Metanephros (tissue), 1 donor: Measurements from ENCODE around the gene DAZL. TPM values are rescaled to one million over a fixed set of nuclear protein-coding genes. Genes with fewer than 3 reads are reported as not detected.

ENCODE experiments used
- total RNA-seq: library from RNA; depleted of rRNA; stranded (reverse); fragments of >200 nt; gene quantifications from one replicate; pipeline ENCODE4 v1.2.3, GENCODE V29; 2014

The DAZL gene, protein sequence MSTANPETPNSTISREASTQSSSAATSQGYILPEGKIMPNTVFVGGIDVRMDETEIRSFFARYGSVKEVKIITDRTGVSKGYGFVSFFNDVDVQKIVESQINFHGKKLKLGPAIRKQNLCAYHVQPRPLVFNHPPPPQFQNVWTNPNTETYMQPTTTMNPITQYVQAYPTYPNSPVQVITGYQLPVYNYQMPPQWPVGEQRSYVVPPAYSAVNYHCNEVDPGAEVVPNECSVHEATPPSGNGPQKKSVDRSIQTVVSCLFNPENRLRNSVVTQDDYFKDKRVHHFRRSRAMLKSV
- total RNA-seq: not detected

GRCh38 chr3:16604887-16605602 is at the start of gene DAZL:
Gene DAZL (minus strand): TSS chr3:16605423. CDS start chr3:16605205, 218 bp downstream.

Other genes starting within 250 kb of the DAZL start
- gene RFTN1, start 91.7 kb downstream of the DAZL start, total RNA-seq: 61.6 TPM